Activated CD8-positive, alpha-beta memory T cell treated with anti-CD3 and anti-CD28 coated beads, Interleukin-2, amount 10 ng/mL, durations not matched to agents 7 days and 5 days (primary cell): ENCODE measurements around the gene OR56B4. TPM values are rescaled to one million over a fixed set of nuclear protein-coding genes. Genes with fewer than 3 reads are reported as not detected.
"Not testable (repeated sequence)": the region's sequence is repeated elsewhere in the genome, so short reads cannot be mapped to it uniquely, and the experiment has no call there.

Experiments used
- ATAC-seq: fragments of 150-1000 bp; cut with Tn5 transposase; one replicate; pipeline ENCODE4 v1.10.0; 2021; ENCODE audit warnings: moderate library complexity
- CTCF ChIA-PET: fragments of 350-600 bp; sonication (Branson Sonifier 250); formaldehyde crosslinking; loops from one replicate; lab custom pipeline; 2021; ENCODE audit warnings: antibody characterized with exemption; lab: Charles Lee
- DNase-seq: peaks from one replicate; pipeline ENCODE4 v3.0.0-alpha.2; 2020
- H3K27ac Mint-ChIP-seq: one replicate; pipeline ENCODE4 v1.8.0; 2021; ENCODE audit warnings: mild to moderate bottlenecking, mixed read lengths
- H3K27me3 Mint-ChIP-seq: one replicate; pipeline ENCODE4 v1.8.0; 2021; ENCODE audit warnings: mixed read lengths
- H3K36me3 Mint-ChIP-seq: one replicate; pipeline ENCODE4 v1.8.0; 2021; ENCODE audit warnings: mild to moderate bottlenecking, mixed read lengths
- H3K4me1 Mint-ChIP-seq: one replicate; pipeline ENCODE4 v1.8.0; 2021; ENCODE audit warnings: mixed read lengths
- H3K4me3 Mint-ChIP-seq: one replicate; pipeline ENCODE4 v1.8.0; 2021; ENCODE audit warnings: mild to moderate bottlenecking, moderate library complexity, mixed read lengths
- H3K9me3 Mint-ChIP-seq: one replicate; pipeline ENCODE4 v1.8.0; 2022; ENCODE audit warnings: low read depth, mixed read lengths
- total RNA-seq, 2 experiments: library from RNA; stranded (reverse); gene quantifications; one replicate each; pipeline ENCODE4 v1.2.3, GENCODE V29; 2021

The OR56B4 gene
- total RNA-seq, 2 experiments from 2014 or later = not detected

GRCh38 chr11:6116638-6117037 lies 9.2 kb downstream of the OR56B4 start:
- DNase-seq = no peak
- H3K27me3 Mint-ChIP-seq = peaks cover 14% of the 10 kb centered on the region
- CTCF ChIA-PET = no interaction called here
- no peaks in the 10 kb centered on the region for H3K9me3 Mint-ChIP-seq
- no peak for ATAC-seq
- no peaks in the 10 kb centered on the region for H3K36me3 Mint-ChIP-seq
- H3K4me3 Mint-ChIP-seq = no peak overlapping the region
- no peak overlapping the region for H3K27ac Mint-ChIP-seq
- no peaks in the 10 kb centered on the region for H3K4me1 Mint-ChIP-seq

GRCh38 chr11:6124245-6124644 lies 16.8 kb downstream of the OR56B4 start:
- no peaks in the 10 kb centered on the region for H3K36me3 Mint-ChIP-seq
- CTCF ChIA-PET = interaction anchor here (1.6 kb wide), 1 partner anchor 45 kb away, joined by 3 read pairs; no protein-coding TSS in a partner anchor
- ATAC-seq (no peak), DNase-seq (no peak)
- H3K4me1 Mint-ChIP-seq = no peaks in the 10 kb centered on the region
- no peak overlapping the region for H3K4me3 Mint-ChIP-seq
- no peaks in the 10 kb centered on the region for H3K27me3 Mint-ChIP-seq
- H3K27ac Mint-ChIP-seq = no peak overlapping the region
- H3K9me3 Mint-ChIP-seq = no peaks in the 10 kb centered on the region

GRCh38 chr11:6127881-6128280 lies 20.4 kb downstream of the OR56B4 start:
- Mint-ChIP-seq H3K36me3 (no peaks in the 10 kb centered on the region), H3K4me3 (no peak overlapping the region), H3K27ac (no peak overlapping the region), H3K27me3 (no peaks in the 10 kb centered on the region), H3K9me3 (no peaks in the 10 kb centered on the region), H3K4me1 (no peaks in the 10 kb centered on the region)
- no peak for DNase-seq
- no peak for ATAC-seq
- CTCF ChIA-PET = no interaction called here

- H3K9me3 Mint-ChIP-seq = no peaks in the 10 kb centered on the region
- DNase-seq = no peak
- H3K27me3 Mint-ChIP-seq = no peaks in the 10 kb centered on the region
- no peak overlapping the region for H3K27ac Mint-ChIP-seq
- no peaks in the 10 kb centered on the region for H3K36me3 Mint-ChIP-seq
- H3K4me3 Mint-ChIP-seq = no peak overlapping the region
- no peaks in the 10 kb centered on the region for H3K4me1 Mint-ChIP-seq
- CTCF ChIA-PET = no interaction called here
- ATAC-seq = no peak
These were observed 21.5 kb downstream of the OR56B4 start for GRCh38 chr11:6129011-6129410.

GRCh38 chr11:6129635-6130034 lies 22.2 kb downstream of the OR56B4 start:
- CTCF ChIA-PET = no interaction called here
- ATAC-seq = no peak
- Mint-ChIP-seq H3K4me1 (no peaks in the 10 kb centered on the region), H3K4me3 (no peak overlapping the region), H3K36me3 (no peaks in the 10 kb centered on the region), H3K27me3 (no peaks in the 10 kb centered on the region), H3K9me3 (no peaks in the 10 kb centered on the region), H3K27ac (no peak overlapping the region)
- no peak for DNase-seq

GRCh38 chr11:6132431-6132830 lies 24.9 kb downstream of the OR56B4 start:
- H3K4me3 Mint-ChIP-seq = no peak overlapping the region
- no peaks in the 10 kb centered on the region for H3K9me3 Mint-ChIP-seq
- H3K27ac Mint-ChIP-seq = no peak overlapping the region
- ATAC-seq = no peak
- H3K27me3 Mint-ChIP-seq = peaks cover 2% of the 10 kb centered on the region
- CTCF ChIA-PET = no interaction called here
- H3K4me1 Mint-ChIP-seq = no peaks in the 10 kb centered on the region
- DNase-seq = no peak
- no peaks in the 10 kb centered on the region for H3K36me3 Mint-ChIP-seq

GRCh38 chr11:6135936-6136335 lies 28.5 kb downstream of the OR56B4 start:
- DNase-seq, H3K9me3 Mint-ChIP-seq, H3K27ac Mint-ChIP-seq, H3K4me3 Mint-ChIP-seq, CTCF ChIA-PET, H3K4me1 Mint-ChIP-seq, ATAC-seq, H3K36me3 Mint-ChIP-seq: not testable (repeated sequence)
- peaks cover 12% of the 10 kb centered on the region for H3K27me3 Mint-ChIP-seq

GRCh38 chr11:6142936-6143335 lies 35.5 kb downstream of the OR56B4 start:
- no peak for ATAC-seq
- no peak overlapping the region for H3K27ac Mint-ChIP-seq
- no peak overlapping the region for H3K4me3 Mint-ChIP-seq

GRCh38 chr11:6143737-6144136 lies 36.3 kb downstream of the OR56B4 start:
- H3K4me3 Mint-ChIP-seq, CTCF ChIA-PET, DNase-seq, H3K4me1 Mint-ChIP-seq, H3K36me3 Mint-ChIP-seq, ATAC-seq, H3K27ac Mint-ChIP-seq, H3K9me3 Mint-ChIP-seq: not testable (repeated sequence)
- peaks cover 15% of the 10 kb centered on the region for H3K27me3 Mint-ChIP-seq

More at GRCh38 chr11:6142936-6143335, 35.5 kb downstream of the OR56B4 start:
- CTCF ChIA-PET = no interaction called here
- H3K36me3 Mint-ChIP-seq = no peaks in the 10 kb centered on the region
- no peaks in the 10 kb centered on the region for H3K4me1 Mint-ChIP-seq
- H3K27me3 Mint-ChIP-seq = peaks cover 20% of the 10 kb centered on the region
- no peak for DNase-seq
- H3K9me3 Mint-ChIP-seq = no peaks in the 10 kb centered on the region

GRCh38 chr11:6151117-6151516 lies 43.6 kb downstream of the OR56B4 start:
- CTCF ChIA-PET = interaction anchor here (1.1 kb wide), 1 partner anchor 41 kb away, joined by 3 read pairs; no protein-coding TSS in a partner anchor
- H3K4me3 Mint-ChIP-seq = no peak overlapping the region
- H3K27me3 Mint-ChIP-seq = no peaks in the 10 kb centered on the region
- ATAC-seq (no peak), DNase-seq (no peak)
- H3K9me3 Mint-ChIP-seq = no peaks in the 10 kb centered on the region
- no peak overlapping the region for H3K27ac Mint-ChIP-seq
- H3K4me1 Mint-ChIP-seq = no peaks in the 10 kb centered on the region
- no peaks in the 10 kb centered on the region for H3K36me3 Mint-ChIP-seq

- no peaks in the 10 kb centered on the region for H3K9me3 Mint-ChIP-seq
- H3K27ac Mint-ChIP-seq = no peak overlapping the region
- H3K27me3 Mint-ChIP-seq = no peaks in the 10 kb centered on the region
- H3K4me1 Mint-ChIP-seq = no peaks in the 10 kb centered on the region
- ATAC-seq (no peak), DNase-seq (no peak)
- CTCF ChIA-PET = no interaction called here
- H3K36me3 Mint-ChIP-seq = no peaks in the 10 kb centered on the region
- H3K4me3 Mint-ChIP-seq = no peak overlapping the region
These were observed 44.6 kb downstream of the OR56B4 start for GRCh38 chr11:6152126-6152525.

- no peak for ATAC-seq
- Mint-ChIP-seq H3K9me3 (no peaks in the 10 kb centered on the region), H3K4me1 (no peaks in the 10 kb centered on the region), H3K27ac (no peak overlapping the region), H3K4me3 (no peak overlapping the region), H3K36me3 (no peaks in the 10 kb centered on the region), H3K27me3 (no peaks in the 10 kb centered on the region)
- DNase-seq = no peak
- CTCF ChIA-PET = no interaction called here
These were observed 49.3 kb downstream of the OR56B4 start for GRCh38 chr11:6156628-6157359.
